IPS-NIHi7 (cell line): Measurements from ENCODE around the gene RBMS3.
"Not testable (repeated sequence)": the region's sequence is repeated elsewhere in the genome, so short reads cannot be mapped to it uniquely, and the experiment has no call there.

Experiments
- DNase-seq: peaks from one replicate; pipeline ENCODE4 v3.0.0; 2012; ENCODE audit warnings: mixed read lengths; ENCODE audit errors: extremely low spot score

The RBMS3 gene

GRCh38 chr3:30012941-30013543, 732.2 kb downstream of the RBMS3 start:
- DNase-seq = peak; percentile 65

- no peak for DNase-seq
Measured at GRCh38 chr3:30017901-30018300, 737.0 kb downstream of the RBMS3 start.

GRCh38 chr3:30020380-30020779, 739.5 kb downstream of the RBMS3 start:
- no peak for DNase-seq

- no peak for DNase-seq
Measured at GRCh38 chr3:30024466-30024865, 743.6 kb downstream of the RBMS3 start.

GRCh38 chr3:30026851-30027250, 746.0 kb downstream of the RBMS3 start:
- no peak for DNase-seq

GRCh38 chr3:30034246-30034991, 753.5 kb downstream of the RBMS3 start:
- no peak for DNase-seq

GRCh38 chr3:30035935-30036567, 755.2 kb downstream of the RBMS3 start:
- no peak for DNase-seq

- DNase-seq = no peak
Measured at GRCh38 chr3:30040126-30040525, 759.3 kb downstream of the RBMS3 start.

- not testable (repeated sequence) for DNase-seq
Measured at GRCh38 chr3:30041481-30041880, 760.6 kb downstream of the RBMS3 start.

GRCh38 chr3:30042274-30042859, 761.5 kb downstream of the RBMS3 start:
- peak; percentile 52 for DNase-seq

GRCh38 chr3:30042916-30043555, 762.2 kb downstream of the RBMS3 start:
- DNase-seq = no peak

GRCh38 chr3:30044515-30044914, 763.6 kb downstream of the RBMS3 start:
- DNase-seq = no peak

- no peak for DNase-seq
Measured at GRCh38 chr3:30048431-30048830, 767.6 kb downstream of the RBMS3 start.

- DNase-seq = not testable (repeated sequence)
Measured at GRCh38 chr3:30050116-30050515, 769.2 kb downstream of the RBMS3 start.

GRCh38 chr3:30059240-30059639, 778.4 kb downstream of the RBMS3 start:
- peak; percentile 19 for DNase-seq
